HUES64 (cell line): ENCODE measurements around the gene RC3H2.
"Not testable (repeated sequence)": the region's sequence is repeated elsewhere in the genome, so short reads cannot be mapped to it uniquely, and the experiment has no call there.

Experiments
- H3K27ac ChIP-seq: 2 replicates; pipeline ENCODE4 v1.7.0; 2013; ENCODE audit warnings: low read depth, low read length, inconsistent platforms
- H3K27me3 ChIP-seq: 2 replicates; pipeline ENCODE4 v1.6.1; 2013; ENCODE audit warnings: mild to moderate bottlenecking, low read length; ENCODE audit not compliant: insufficient read depth
- H3K36me3 ChIP-seq: 2 replicates; pipeline ENCODE4 v1.6.1; 2013; ENCODE audit warnings: mild to moderate bottlenecking, low read length; ENCODE audit not compliant: insufficient read depth
- H3K4me1 ChIP-seq: 2 replicates; pipeline ENCODE4 v1.6.1; 2013; ENCODE audit warnings: mild to moderate bottlenecking, low read length, moderate library complexity; ENCODE audit not compliant: insufficient read depth
- H3K4me3 ChIP-seq: 2 replicates; pipeline ENCODE4 v1.5.1; 2013; ENCODE audit warnings: mild to moderate bottlenecking, low read length, moderate library complexity
- H3K9ac ChIP-seq: 2 replicates; pipeline ENCODE4 v1.6.1; 2013; ENCODE audit warnings: mild to moderate bottlenecking, low read depth, low read length
- H3K9me3 ChIP-seq: 2 replicates; pipeline ENCODE4 v1.6.1; 2013; ENCODE audit warnings: low read depth, low read length; ENCODE audit not compliant: insufficient read depth
- WGBS: fragments of 150-250, 120-280 bp; methylation state at CpG from one replicate; pipeline ENCODE4 v1.1.7; 2013; ENCODE audit warnings: missing lambda C conversion rate; 5-methylcytosine and 5-hydroxymethylcytosine counted together

Gene RC3H2

GRCh38 chr9:122819326-122819725, 85.8 kb downstream of the RC3H2 start:
- Histone ChIP-seq H3K9me3 (no peaks in the 10 kb centered on the region), H3K4me1 (no peaks in the 10 kb centered on the region), H3K27me3 (no peaks in the 10 kb centered on the region), H3K4me3 (no peak overlapping the region), H3K27ac (no peak overlapping the region), H3K36me3 (peaks cover 77% of the 10 kb centered on the region), H3K9ac (no peak overlapping the region)
- 96% methylated on average over 2 of the region's 3 CpGs for WGBS

GRCh38 chr9:122816163-122816867, 88.8 kb downstream of the RC3H2 start:
- WGBS: 96% methylated on average over 17 of the region's 17 CpGs

GRCh38 chr9:122815544-122815943, 89.6 kb downstream of the RC3H2 start:
- no peaks in the 10 kb centered on the region for H3K9me3 ChIP-seq
- peaks cover 43% of the 10 kb centered on the region for H3K36me3 ChIP-seq
- H3K4me3 ChIP-seq: no peak overlapping the region
- H3K27ac ChIP-seq: no peak overlapping the region
- H3K9ac ChIP-seq: no peak overlapping the region
- no peaks in the 10 kb centered on the region for H3K4me1 ChIP-seq
- H3K27me3 ChIP-seq: no peaks in the 10 kb centered on the region

More at GRCh38 chr9:122816163-122816867, 88.8 kb downstream of the RC3H2 start:
- Histone ChIP-seq H3K27me3 (no peaks in the 10 kb centered on the region), H3K27ac (no peak overlapping the region), H3K9ac (no peak overlapping the region), H3K36me3 (peaks cover 50% of the 10 kb centered on the region), H3K4me3 (no peak overlapping the region), H3K4me1 (no peaks in the 10 kb centered on the region), H3K9me3 (no peaks in the 10 kb centered on the region)

- Histone ChIP-seq H3K27ac (no peak overlapping the region), H3K36me3 (peaks cover 33% of the 10 kb centered on the region), H3K4me3 (no peak overlapping the region), H3K4me1 (0 out of 2 replicates have a peak, but pooled peaks cover 6% of the 10 kb centered on the region), H3K9ac (no peak overlapping the region), H3K27me3 (no peaks in the 10 kb centered on the region), H3K9me3 (no peaks in the 10 kb centered on the region)
- WGBS: 90% methylated on average over 5 of the region's 6 CpGs
Observed at GRCh38 chr9:122814545-122814944, 90.6 kb downstream of the RC3H2 start.

GRCh38 chr9:122812736-122813135, 92.4 kb downstream of the RC3H2 start:
- Histone ChIP-seq H3K27me3 (no peaks in the 10 kb centered on the region), H3K9me3 (no peaks in the 10 kb centered on the region), H3K27ac (no peak overlapping the region), H3K36me3 (peaks cover 16% of the 10 kb centered on the region), H3K4me3 (no peak overlapping the region), H3K9ac (no peak overlapping the region), H3K4me1 (0 out of 2 replicates have a peak, but pooled peaks cover 7% of the 10 kb centered on the region)
- 90% methylated on average over 4 of the region's 4 CpGs for WGBS

GRCh38 chr9:122810306-122810946, 94.7 kb downstream of the RC3H2 start:
- Histone ChIP-seq H3K4me1 (0 out of 2 replicates have a peak, but pooled peaks cover 7% of the 10 kb centered on the region), H3K4me3 (no peak overlapping the region), H3K9ac (no peak overlapping the region), H3K9me3 (no peaks in the 10 kb centered on the region), H3K36me3 (no peaks in the 10 kb centered on the region; the same call in 1 of the 2 replicates), H3K27me3 (no peaks in the 10 kb centered on the region), H3K27ac (no peak overlapping the region)
- 9% methylated on average over 8 of the region's 8 CpGs for WGBS

- H3K4me3 ChIP-seq: not testable (repeated sequence)
Observed at GRCh38 chr9:122809261-122809660, 95.9 kb downstream of the RC3H2 start.

GRCh38 chr9:122808141-122808540, 97.0 kb downstream of the RC3H2 start:
- WGBS: over 99% methylated on average over 3 of the region's 3 CpGs

More at GRCh38 chr9:122809261-122809660, 95.9 kb downstream of the RC3H2 start:
- 91% methylated on average over 7 of the region's 7 CpGs for WGBS
- H3K36me3 ChIP-seq, H3K9me3 ChIP-seq, H3K27ac ChIP-seq, H3K27me3 ChIP-seq, H3K9ac ChIP-seq, H3K4me1 ChIP-seq: not testable (repeated sequence)

GRCh38 chr9:122807271-122807900, 97.8 kb downstream of the RC3H2 start:
- 85% methylated on average over 1 of the region's 1 CpG for WGBS
- no peak overlapping the region for H3K27ac ChIP-seq
- no peaks in the 10 kb centered on the region for H3K27me3 ChIP-seq
- H3K4me3 ChIP-seq: no peak overlapping the region
- 0 out of 2 replicates have a peak, but pooled peaks cover 7% of the 10 kb centered on the region for H3K4me1 ChIP-seq
- no peak overlapping the region for H3K9ac ChIP-seq
- no peaks in the 10 kb centered on the region for H3K9me3 ChIP-seq
- no peaks in the 10 kb centered on the region for H3K36me3 ChIP-seq

More at GRCh38 chr9:122808141-122808540, 97.0 kb downstream of the RC3H2 start:
- Histone ChIP-seq H3K4me1 (0 out of 2 replicates have a peak, but pooled peaks cover 7% of the 10 kb centered on the region), H3K27me3 (no peaks in the 10 kb centered on the region), H3K4me3 (no peak overlapping the region), H3K27ac (no peak overlapping the region), H3K9ac (no peak overlapping the region), H3K36me3 (no peaks in the 10 kb centered on the region), H3K9me3 (no peaks in the 10 kb centered on the region)

GRCh38 chr9:122806661-122807060, 98.5 kb downstream of the RC3H2 start:
- 91% methylated on average over 4 of the region's 4 CpGs for WGBS

More at GRCh38 chr9:122806661-122807060, 98.5 kb downstream of the RC3H2 start:
- Histone ChIP-seq H3K27ac (no peak overlapping the region), H3K9me3 (no peaks in the 10 kb centered on the region), H3K4me1 (0 out of 2 replicates have a peak, but pooled peaks cover 7% of the 10 kb centered on the region), H3K9ac (no peak overlapping the region), H3K4me3 (no peak overlapping the region), H3K27me3 (no peaks in the 10 kb centered on the region), H3K36me3 (no peaks in the 10 kb centered on the region)
